OCI-LY1 (cell line): ENCODE measurements around the gene POU6F2.

Experiments used
- H2AFZ ChIP-seq: fragments of 200-600 bp; sonication (generic), shearing (Covaris generic); 2 replicates; pipeline ENCODE4 v1.6.0; 2014; ENCODE audit warnings: antibody characterized with exemption, mild to moderate bottlenecking, low read length
- H3F3A ChIP-seq: fragments of 200-600 bp; sonication (generic), shearing (Covaris generic); 2 replicates; pipeline ENCODE4 v1.6.0; 2014; ENCODE audit warnings: mild to moderate bottlenecking, antibody characterized with exemption, low read length, moderate library complexity; ENCODE audit not compliant: insufficient read depth
- H3K27ac ChIP-seq: fragments of 200-600 bp; sonication (generic); 2 replicates; pipeline ENCODE4 v1.5.1; 2014; ENCODE audit warnings: low read length, mixed run types, mild to moderate bottlenecking, low read depth; ENCODE audit not compliant: poor library complexity, severe bottlenecking
- H3K27me3 ChIP-seq: fragments of 200-600 bp; sonication (generic); 2 replicates; pipeline ENCODE4 v1.6.0; 2014; ENCODE audit warnings: antibody characterized with exemption, mild to moderate bottlenecking, low read length, moderate library complexity; ENCODE audit not compliant: insufficient read depth
- H3K36me3 ChIP-seq: fragments of 200-600 bp; sonication (generic); 2 replicates; pipeline ENCODE4 v1.6.1; 2014; ENCODE audit warnings: mild to moderate bottlenecking, antibody characterized with exemption, low read length, moderate library complexity, mixed read lengths; ENCODE audit not compliant: insufficient read depth
- H3K4me1 ChIP-seq: fragments of 200-600 bp; sonication (generic); 2 replicates; pipeline ENCODE4 v1.5.1; 2014; ENCODE audit warnings: mild to moderate bottlenecking, low read length, moderate library complexity; ENCODE audit not compliant: insufficient read depth, severe bottlenecking
- H3K4me2 ChIP-seq: fragments of 200-600 bp; sonication (generic), shearing (Covaris generic); 2 replicates; pipeline ENCODE4 v1.6.1; 2014; ENCODE audit warnings: low read length
- H3K4me3 ChIP-seq: fragments of 200-600 bp; sonication (generic); 2 replicates; pipeline ENCODE4 v1.5.1; 2014; ENCODE audit warnings: low read length, low read depth, mild to moderate bottlenecking, mixed read lengths; ENCODE audit not compliant: poor library complexity, severe bottlenecking
- H3K79me2 ChIP-seq: fragments of 200-600 bp; shearing (Covaris generic); 2 replicates; pipeline ENCODE4 v1.6.1; 2016; ENCODE audit warnings: mixed run types, low read length, mixed read lengths; ENCODE audit not compliant: insufficient read depth
- H3K9ac ChIP-seq: fragments of 200-600 bp; sonication (generic), shearing (Covaris generic); 2 replicates; pipeline ENCODE4 v1.6.1; 2014; ENCODE audit warnings: mild to moderate bottlenecking, low read length, mixed read lengths
- H3K9me2 ChIP-seq: fragments of 200-600 bp; sonication (generic), shearing (Covaris generic); 2 replicates; pipeline ENCODE4 v1.6.1; 2014; ENCODE audit warnings: low read depth, mild to moderate bottlenecking, low read length, mixed read lengths
- H3K9me3 ChIP-seq: fragments of 200-600 bp; shearing (Covaris generic); 2 replicates; pipeline ENCODE4 v1.6.1; 2014; ENCODE audit warnings: low read length, mixed read lengths
- H4K20me1 ChIP-seq: fragments of 200-600 bp; sonication (generic), shearing (Covaris generic); 2 replicates; pipeline ENCODE4 v1.6.0; 2016; ENCODE audit warnings: mild to moderate bottlenecking, low read length; ENCODE audit not compliant: insufficient read depth
- EZH2 ChIP-seq: fragments of 200-600 bp; sonication (generic), shearing (Covaris generic); IDR thresholded peaks from 2 replicates; pipeline ENCODE4 v1.8.0; 2017; ENCODE audit warnings: borderline replicate concordance, mixed run types, mild to moderate bottlenecking, antibody characterized with exemption, low read length, moderate library complexity, mixed read lengths
- TF ChIP-seq, protein P1 (sequence below): fragments of 200-600 bp; sonication (generic), shearing (Covaris generic); IDR thresholded peaks from 2 replicates; pipeline ENCODE4 v1.5.1; 2017; ENCODE audit warnings: mild to moderate bottlenecking, antibody characterized with exemption, low read length, moderate library complexity, mixed read lengths

POU6F2 gene

GRCh38 chr7:39517240-39517639 lies 539.5 kb downstream of the POU6F2 start:
- TF ChIP-seq EZH2, result no peak
- TF ChIP-seq, protein P1, sequence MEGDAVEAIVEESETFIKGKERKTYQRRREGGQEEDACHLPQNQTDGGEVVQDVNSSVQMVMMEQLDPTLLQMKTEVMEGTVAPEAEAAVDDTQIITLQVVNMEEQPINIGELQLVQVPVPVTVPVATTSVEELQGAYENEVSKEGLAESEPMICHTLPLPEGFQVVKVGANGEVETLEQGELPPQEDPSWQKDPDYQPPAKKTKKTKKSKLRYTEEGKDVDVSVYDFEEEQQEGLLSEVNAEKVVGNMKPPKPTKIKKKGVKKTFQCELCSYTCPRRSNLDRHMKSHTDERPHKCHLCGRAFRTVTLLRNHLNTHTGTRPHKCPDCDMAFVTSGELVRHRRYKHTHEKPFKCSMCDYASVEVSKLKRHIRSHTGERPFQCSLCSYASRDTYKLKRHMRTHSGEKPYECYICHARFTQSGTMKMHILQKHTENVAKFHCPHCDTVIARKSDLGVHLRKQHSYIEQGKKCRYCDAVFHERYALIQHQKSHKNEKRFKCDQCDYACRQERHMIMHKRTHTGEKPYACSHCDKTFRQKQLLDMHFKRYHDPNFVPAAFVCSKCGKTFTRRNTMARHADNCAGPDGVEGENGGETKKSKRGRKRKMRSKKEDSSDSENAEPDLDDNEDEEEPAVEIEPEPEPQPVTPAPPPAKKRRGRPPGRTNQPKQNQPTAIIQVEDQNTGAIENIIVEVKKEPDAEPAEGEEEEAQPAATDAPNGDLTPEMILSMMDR, result no peak
- no peaks in the 10 kb centered on the region for H3K79me2 ChIP-seq
- no peaks in the 10 kb centered on the region for H3K36me3 ChIP-seq
- H3K4me2 ChIP-seq, result no peak overlapping the region
- no peak overlapping the region for H3K27ac ChIP-seq
- H3K9me3 ChIP-seq, result no peaks in the 10 kb centered on the region
- H2AFZ ChIP-seq, result no peak overlapping the region
- H3K9ac ChIP-seq, result no peak overlapping the region
- H4K20me1 ChIP-seq, result no peaks in the 10 kb centered on the region
- no peaks in the 10 kb centered on the region for H3K4me1 ChIP-seq
- H3F3A ChIP-seq, result no peaks in the 10 kb centered on the region
- no peaks in the 10 kb centered on the region for H3K9me2 ChIP-seq
- H3K4me3 ChIP-seq, result no peak overlapping the region
- H3K27me3 ChIP-seq, result peaks cover 3% of the 10 kb centered on the region; the same call in 1 of the 2 replicates
